Islet of Langerhans (tissue), 1 donor: ENCODE data around the gene ADGRG6.
"Not testable (repeated sequence)": the region's sequence is repeated elsewhere in the genome, so short reads cannot be mapped to it uniquely, and the experiment has no call there.

Source experiments
- FAIRE-seq: peaks from one replicate; lab custom pipeline; 2011; peaks lifted over from hg19 to GRCh38; lab: Jason Lieb, UNC

Gene ADGRG6

GRCh38 chr6:142301651-142302391, at the start of gene ADGRG6:
Gene ADGRG6 (plus strand): TSS chr6:142302007. CDS start chr6:142302330, 323 bp downstream.
- no peak for FAIRE-seq

DNA sequence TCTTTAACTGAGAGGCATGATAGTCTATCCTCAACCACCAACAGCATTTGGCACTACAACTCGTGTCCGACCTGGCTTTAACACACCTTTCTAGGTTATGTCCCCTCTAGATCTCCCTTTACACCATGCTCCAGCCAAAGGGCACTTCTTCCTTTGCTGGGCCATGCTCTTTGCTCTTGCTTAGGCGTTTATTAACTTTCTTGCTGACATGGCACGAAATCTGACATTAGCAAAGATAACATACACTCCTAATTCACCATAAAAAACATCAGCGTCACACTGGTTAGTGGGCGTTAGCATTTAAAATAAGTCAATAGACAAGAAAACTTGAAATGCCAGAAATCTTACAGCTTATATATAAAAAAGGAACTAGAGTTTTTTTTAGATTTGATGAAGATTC, 47.3 kb upstream of the ADGRG6 start:
- no peak for FAIRE-seq

GRCh38 chr6:142255785-142256184, 46.0 kb upstream of the ADGRG6 start:
- FAIRE-seq: no peak

- FAIRE-seq: no peak
Measured at GRCh38 chr6:142258305-142258704, 43.5 kb upstream of the ADGRG6 start.

DNA sequence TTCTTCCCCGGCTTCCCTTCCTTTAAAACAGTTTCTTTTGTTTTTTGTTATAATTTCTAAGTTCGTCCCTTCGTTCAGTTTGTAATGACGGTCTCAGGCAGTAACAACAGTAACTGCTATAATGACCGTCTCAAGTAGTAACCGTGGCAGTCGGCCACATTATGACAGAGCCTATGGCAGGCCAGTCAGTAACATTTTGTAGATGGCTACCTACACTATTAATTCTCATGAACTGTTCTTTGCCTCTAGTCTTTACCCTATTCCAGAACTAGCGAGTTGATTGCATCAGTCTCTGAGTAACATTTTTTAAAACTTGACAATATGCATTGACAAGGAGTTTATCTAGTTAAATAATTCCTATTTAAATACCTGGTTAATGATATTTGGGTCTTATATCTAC, 43.0 kb upstream of the ADGRG6 start:
- FAIRE-seq: no peak

- FAIRE-seq: peak; percentile 77
Measured at GRCh38 chr6:142260748-142261147, 41.1 kb upstream of the ADGRG6 start.

DNA sequence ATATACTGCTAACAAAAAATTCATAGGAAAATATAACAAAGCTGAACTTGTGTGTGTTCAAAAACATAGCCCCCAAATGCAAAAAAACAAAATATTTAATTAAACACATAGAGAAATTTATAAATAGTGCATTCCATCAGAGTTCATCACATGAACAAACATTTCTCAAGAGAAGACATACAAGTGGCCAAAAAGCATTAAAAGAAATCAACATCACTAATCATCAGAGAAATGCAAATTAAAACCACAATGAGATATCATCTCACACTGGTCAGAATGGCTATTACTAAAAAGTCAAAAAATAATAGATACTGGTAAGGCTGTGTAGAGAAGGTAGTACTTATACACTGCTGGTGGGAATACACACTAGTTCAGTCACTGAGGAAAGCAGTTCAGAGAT, 39.6 kb upstream of the ADGRG6 start:
- FAIRE-seq: no peak

GRCh38 chr6:142265476-142265875, 36.3 kb upstream of the ADGRG6 start:
- FAIRE-seq: no peak

DNA sequence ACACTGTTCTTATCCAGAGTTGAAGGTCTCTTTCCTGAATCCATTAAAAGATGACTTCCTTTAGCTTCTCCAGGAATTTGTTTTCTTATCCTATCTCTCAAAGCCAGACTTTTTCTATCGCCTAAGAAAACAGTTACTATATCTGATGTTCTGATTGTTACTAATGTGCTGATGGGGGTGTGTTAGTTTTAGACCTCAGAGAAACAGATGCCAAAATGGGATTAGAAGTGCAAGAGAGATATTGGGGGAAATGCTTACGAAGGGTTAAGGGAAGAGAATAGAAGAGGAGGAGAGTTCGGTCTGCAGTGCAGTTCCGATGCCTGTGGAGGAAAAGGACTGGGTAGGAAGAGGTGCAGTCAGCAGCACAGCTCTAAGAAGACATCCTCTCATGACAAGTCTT, 35.7 kb upstream of the ADGRG6 start:
- no peak for FAIRE-seq

DNA sequence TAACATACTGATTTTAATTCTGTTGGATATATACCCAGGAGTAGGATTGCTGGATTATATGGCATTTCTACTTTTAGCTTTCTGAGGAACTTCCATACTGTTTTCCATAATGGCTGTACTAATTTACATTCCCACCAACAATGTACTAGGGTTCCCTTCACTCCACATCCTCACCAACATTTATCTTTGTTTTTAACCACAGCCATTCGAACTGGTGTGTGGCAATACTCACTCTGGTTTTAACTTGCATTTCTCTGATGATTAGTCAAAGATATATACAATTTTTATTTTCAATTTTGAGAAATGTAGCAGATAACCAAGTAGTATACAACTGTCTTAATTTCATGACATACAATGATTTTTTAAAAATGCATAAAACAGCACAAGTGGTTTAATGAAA, 30.3 kb upstream of the ADGRG6 start:
- no peak for FAIRE-seq

DNA sequence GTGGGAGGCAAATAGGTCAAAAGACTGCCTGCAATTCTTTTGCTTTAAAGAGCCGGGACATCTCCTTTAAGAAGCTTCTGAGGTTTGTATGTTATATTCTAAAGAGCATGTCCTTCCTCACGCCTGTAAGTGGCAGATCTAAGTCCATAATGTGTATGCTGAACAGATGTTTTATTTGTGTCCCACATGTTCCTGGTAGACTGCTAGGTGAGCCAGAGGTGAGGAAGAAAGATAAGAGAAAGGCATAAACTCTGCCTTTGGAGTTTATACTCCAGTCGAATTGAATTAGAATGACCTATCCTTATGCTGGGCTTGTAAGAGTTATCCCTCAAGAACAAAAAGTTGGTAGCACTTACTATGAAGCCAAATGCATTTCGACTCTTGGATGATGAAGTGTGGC, 27.2 kb upstream of the ADGRG6 start:
- no peak for FAIRE-seq

GRCh38 chr6:142275236-142276006, 26.4 kb upstream of the ADGRG6 start:
- FAIRE-seq: no peak

GRCh38 chr6:142276256-142276655, 25.6 kb upstream of the ADGRG6 start:
- FAIRE-seq: no peak

- FAIRE-seq: no peak
Measured at GRCh38 chr6:142279350-142280180, 22.2 kb upstream of the ADGRG6 start.

DNA sequence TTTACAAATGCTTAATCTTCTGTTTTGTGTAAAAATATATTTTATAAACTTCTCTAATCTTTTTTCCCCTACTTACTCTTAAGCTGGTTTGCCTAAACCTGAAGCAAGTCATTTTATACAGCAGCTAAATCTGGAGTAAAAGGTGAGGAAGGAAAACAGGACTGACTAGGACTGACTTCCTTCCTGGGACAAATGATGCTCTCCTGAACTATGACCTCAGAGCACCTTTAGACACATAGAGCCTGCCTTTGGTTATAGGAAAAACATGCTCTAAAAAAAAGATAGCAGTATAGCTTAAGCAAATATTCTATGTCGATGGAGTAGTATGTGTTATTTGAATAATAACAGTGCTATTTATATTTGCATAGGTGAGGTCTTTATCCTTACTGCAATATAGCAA, 21.5 kb upstream of the ADGRG6 start:
- FAIRE-seq: no peak

GRCh38 chr6:142280927-142281326, 20.9 kb upstream of the ADGRG6 start:
- no peak for FAIRE-seq

- not testable (repeated sequence) for FAIRE-seq
Measured at GRCh38 chr6:142283138-142283537, 18.7 kb upstream of the ADGRG6 start.

GRCh38 chr6:142284419-142284818, 17.4 kb upstream of the ADGRG6 start:
- FAIRE-seq: no peak

DNA sequence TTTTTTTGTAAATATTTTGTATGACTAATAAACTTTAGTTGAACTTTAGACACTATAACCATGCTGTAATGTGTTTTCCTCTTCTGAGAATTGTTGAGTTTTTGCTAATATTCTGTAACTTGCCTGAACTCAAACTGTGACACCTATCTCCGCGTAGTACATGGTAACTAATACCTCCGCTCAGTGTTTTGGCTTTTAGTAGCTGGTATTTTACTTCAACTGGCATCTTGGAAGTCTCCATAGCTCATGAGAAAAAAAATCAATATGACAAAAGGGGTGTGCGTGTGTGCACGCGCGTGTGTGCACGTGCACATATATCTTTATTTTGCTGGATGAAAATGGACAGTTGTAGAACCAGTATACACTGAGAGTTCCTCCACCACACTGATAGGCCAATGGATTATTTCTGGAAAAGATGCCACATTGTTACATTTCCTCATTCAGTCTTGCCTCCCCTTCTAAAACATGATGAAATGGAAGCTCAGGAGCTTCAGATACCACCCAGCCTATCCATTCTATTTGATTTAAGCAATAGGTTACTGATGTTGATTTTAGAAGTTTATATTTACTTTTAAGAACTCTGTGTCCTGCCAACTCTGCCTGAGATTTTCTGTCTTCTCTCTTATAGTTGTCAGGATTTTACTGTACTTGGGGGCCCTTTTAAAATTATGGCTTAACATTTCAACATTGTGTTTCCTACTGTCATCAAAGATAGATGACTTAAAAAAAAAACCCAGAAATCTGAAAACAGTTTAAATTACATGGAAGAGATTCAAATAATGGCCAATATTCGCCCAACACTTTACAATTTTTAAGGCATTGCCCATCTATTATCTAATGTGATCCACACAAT, 16.3 kb upstream of the ADGRG6 start:
- no peak for FAIRE-seq

- no peak for FAIRE-seq
Measured at GRCh38 chr6:142286088-142286409, 15.8 kb upstream of the ADGRG6 start.

GRCh38 chr6:142289687-142290086, 12.1 kb upstream of the ADGRG6 start:
- FAIRE-seq: no peak

- no peak for FAIRE-seq
Measured at GRCh38 chr6:142290851-142291250, 11.0 kb upstream of the ADGRG6 start.
